ENCODE measurements around the gene DEPDC1. TPM values are rescaled to one million over a fixed set of nuclear protein-coding genes. Genes with fewer than 3 reads are reported as not detected.

Gene DEPDC1
- total RNA-seq, 1 experiment from 2014 or later: 44.5 TPM

- Mint-ChIP-seq H3K9me3 (peaks cover 16% of the 10 kb centered on the region), H3K36me3 (peaks cover 14% of the 10 kb centered on the region), H3K27ac (no peak overlapping the region), H3K4me1 (peaks cover 23% of the 10 kb centered on the region), H3K4me3 (no peak overlapping the region), H3K27me3 (ENCODE audit: low read depth) (no peaks in the 10 kb centered on the region)
- DNase-seq (ENCODE audit: low spot score) (peak; percentile 34), ATAC-seq (peak; percentile 86)
- ChIA-PET POLR2A (no interaction called here), CTCF (no interaction called here)
- TF ChIP-seq TP53 (CRISPR knock-in tag; IDR thresholded peaks at IDR 0.05) (no peak), ESRRA (CRISPR knock-in tag; IDR thresholded peaks at IDR 0.05; ENCODE audit: borderline replicate concordance) (no peak), ZNF281 (CRISPR knock-in tag; IDR thresholded peaks at IDR 0.05) (no peak), OVOL2 (CRISPR knock-in tag; IDR thresholded peaks at IDR 0.05; ENCODE audit: borderline replicate concordance) (no peak), NFE2L1 (CRISPR knock-in tag; IDR thresholded peaks at IDR 0.05) (no peak), TCF7 (CRISPR knock-in tag; IDR thresholded peaks at IDR 0.05; ENCODE audit: low read depth) (no peak), MAX (CRISPR knock-in tag; IDR thresholded peaks at IDR 0.05) (no peak), ZNF532 (CRISPR knock-in tag; IDR thresholded peaks at IDR 0.05; ENCODE audit: borderline replicate concordance) (no peak), HMGA2 (CRISPR knock-in tag; IDR thresholded peaks at IDR 0.05) (no peak), STAT6 (CRISPR knock-in tag; conservative IDR thresholded peaks at IDR 0.05; ENCODE audit: low read depth) (no peak), ERG (CRISPR knock-in tag; IDR thresholded peaks at IDR 0.05) (no peak), CREB1 (CRISPR knock-in tag; IDR thresholded peaks at IDR 0.05) (no peak), TEAD4 (CRISPR knock-in tag; IDR thresholded peaks at IDR 0.05) (no peak), FOXP4 (CRISPR knock-in tag; IDR thresholded peaks at IDR 0.05) (no peak), ZNF263 (CRISPR knock-in tag; IDR thresholded peaks at IDR 0.05; ENCODE audit: low read depth) (no peak), RELA (CRISPR knock-in tag; IDR thresholded peaks at IDR 0.05; ENCODE audit: borderline replicate concordance) (no peak)
These were observed 32.0 kb downstream of the DEPDC1 start for GRCh38 chr1:68464891-68465290.
